A549 (cell line): Measurements from ENCODE around the gene NUAK1. TPM values are rescaled to one million over a fixed set of nuclear protein-coding genes. Genes with fewer than 3 reads are reported as not detected.
A peak's percentile ranks its signal among the peaks of the same experiment; 100 is the strongest.

ENCODE experiments used
- ATAC-seq, 2 experiments: fragments of 200-7000 bp in 1 of 2; fragments of >200 bp in 1 of 2; cut with Nextera tagmentation in 1 of 2; cut with Tn5 transposase in 1 of 2; 3 replicates each; pipeline versions ENCODE4 v1.8.0 to v1.9.1; 2018 to 2020; ENCODE audit warnings: mild to moderate bottlenecking in 1 of 2, moderate library complexity in 1 of 2
- CTCF ChIA-PET: fragments of 300-600 bp; sonication (Branson Sonifier 250); formaldehyde crosslinking; extraction: SDS; loops from one replicate; lab custom pipeline; 2021; ENCODE audit warnings: antibody characterized with exemption, inconsistent platforms; lab: Yijun Ruan, JAX
- POLR2A ChIA-PET: fragments of 350-600 bp; formaldehyde crosslinking; extraction: SDS; loops from one replicate; lab custom pipeline; 2021; ENCODE audit warnings: antibody characterized with exemption, inconsistent platforms; lab: Yijun Ruan, JAX
- DNase-seq, 2 experiments: peaks; one replicate each; pipeline versions ENCODE4 v3.0.0 to v3.0.0-alpha.2; 2011 to 2016; ENCODE audit warnings: low read depth in 1 of 2, low spot score in 1 of 2
- FAIRE-seq: peaks from 2 replicates; lab custom pipeline; 2011; peaks lifted over from hg19 to GRCh38; lab: Jason Lieb, UNC
- H3K27ac ChIP-seq, 2 experiments: fragments of >200 bp; sonication (Bioruptor Twin); formaldehyde crosslinking; 3 replicates each; pipeline ENCODE4 v1.5.1; 2016 to 2017
- H3K4me1 ChIP-seq: fragments of >200 bp; sonication (Bioruptor Twin); formaldehyde crosslinking; 3 replicates; pipeline ENCODE4 v1.6.1; 2016
- H3K4me2 ChIP-seq: fragments of >200 bp; sonication (Bioruptor Twin); formaldehyde crosslinking; 3 replicates; pipeline ENCODE4 v1.6.1; 2016
- H3K4me3 ChIP-seq: fragments of >200 bp; sonication (Bioruptor Twin); formaldehyde crosslinking; 3 replicates; pipeline ENCODE4 v1.5.1; 2016
- H3K9me3 ChIP-seq: fragments of >200 bp; sonication (Bioruptor Twin); formaldehyde crosslinking; 3 replicates; pipeline ENCODE4 v1.6.1; 2016
- CBX2 ChIP-seq: fragments of 200-600 bp; sonication (generic); IDR thresholded peaks from 2 replicates; pipeline ENCODE4 v1.6.1; 2016; ENCODE audit warnings: low read depth, mild to moderate bottlenecking, borderline replicate concordance
- CHD4 ChIP-seq: fragments of 200-600 bp; sonication (generic); IDR thresholded peaks from 2 replicates; pipeline ENCODE4 v1.6.1; 2016; ENCODE audit warnings: antibody characterized with exemption, mild to moderate bottlenecking, borderline replicate concordance
- EP300 ChIP-seq, 2 experiments: fragments of >200 bp; sonication (Bioruptor Twin); formaldehyde crosslinking; IDR thresholded peaks; 2 replicates in 1 of 2; 3 replicates in 1 of 2; pipeline ENCODE4 v1.6.1; 2016 to 2017
- ESRRA ChIP-seq: fragments of 150-350 bp; IDR thresholded peaks from 2 replicates; pipeline ENCODE4 v1.6.1; 2014; ENCODE audit warnings: mild to moderate bottlenecking, low read length, borderline replicate concordance
- FOXS1 ChIP-seq: fragments of 250-450 bp; sonication (Bioruptor Pico); IDR thresholded peaks from 2 replicates; pipeline ENCODE4 v1.5.0; 2020; ENCODE audit warnings: mild to moderate bottlenecking, moderate library complexity
- GATA3 ChIP-seq: IDR thresholded peaks from 2 replicates; pipeline ENCODE4 v1.6.1; 2012; ENCODE audit warnings: borderline replicate concordance
- HDAC2 ChIP-seq: fragments of 200-600 bp; sonication (generic); IDR thresholded peaks from 2 replicates; pipeline ENCODE4 v1.6.1; 2016
- HOXA7 ChIP-seq: fragments of 250-450 bp; sonication (Bioruptor Pico); IDR thresholded peaks from 2 replicates; pipeline ENCODE4 v1.5.0; 2020; ENCODE audit warnings: mild to moderate bottlenecking, moderate library complexity
- JUNB ChIP-seq: fragments of >200 bp; sonication (Bioruptor Twin); formaldehyde crosslinking; IDR thresholded peaks from 2 replicates; pipeline ENCODE4 v1.6.1; 2016
- MYC ChIP-seq: IDR thresholded peaks from 2 replicates; pipeline ENCODE4 v1.6.1; 2012; ENCODE audit warnings: mild to moderate bottlenecking, inconsistent platforms, low read length, improper control_type of control experiment, borderline replicate concordance
- NPAS2 ChIP-seq: fragments of 250-450 bp; sonication (Bioruptor Pico); IDR thresholded peaks from 2 replicates; pipeline ENCODE4 v1.8.0; 2022; ENCODE audit warnings: mild to moderate bottlenecking, moderate library complexity, borderline replicate concordance
- NR3C1 ChIP-seq: fragments of >200 bp; sonication (Bioruptor Twin); formaldehyde crosslinking; IDR thresholded peaks from 3 replicates; pipeline ENCODE4 v1.6.1; 2017
- RAD21 ChIP-seq, 2 experiments: fragments of >200 bp in 1 of 2; sonication (Bioruptor Twin) in 1 of 2; formaldehyde crosslinking in 1 of 2; IDR thresholded peaks in 1 of 2; conservative IDR thresholded peaks in 1 of 2; 2 replicates in 1 of 2; 3 replicates in 1 of 2; pipeline ENCODE4 v1.6.1; 2012 to 2018; ENCODE audit warnings: inconsistent platforms in 1 of 2
- RNF2 ChIP-seq: fragments of 200-600 bp; sonication (generic); IDR thresholded peaks from 2 replicates; pipeline ENCODE4 v1.6.1; 2016; ENCODE audit warnings: low read depth, mild to moderate bottlenecking, antibody characterized with exemption, moderate library complexity, borderline replicate concordance
- SMC3 ChIP-seq: fragments of >200 bp; sonication (Bioruptor Twin); formaldehyde crosslinking; IDR thresholded peaks from 3 replicates; pipeline ENCODE4 v1.6.1; 2018; ENCODE audit warnings: inconsistent platforms
- TP53 ChIP-seq: fragments of 250-450 bp; sonication (Bioruptor Pico); IDR thresholded peaks from 2 replicates; pipeline ENCODE4 v1.5.0; 2021; ENCODE audit warnings: mild to moderate bottlenecking, moderate library complexity
- ZC3H11A ChIP-seq: fragments of 450-650 bp; IDR thresholded peaks from 2 replicates; pipeline ENCODE4 v1.6.1; 2014; ENCODE audit warnings: antibody characterized with exemption, mild to moderate bottlenecking
- ZNF302 ChIP-seq: fragments of 250-450 bp; sonication (Bioruptor Pico); IDR thresholded peaks from 2 replicates; pipeline ENCODE4 v1.9.0; 2021; ENCODE audit warnings: inconsistent platforms, mild to moderate bottlenecking, moderate library complexity
- WGBS: methylation state at CpG from one replicate; pipeline ENCODE4 v1.1.6; 2017; ENCODE audit errors: missing lambda C conversion rate; 5-methylcytosine and 5-hydroxymethylcytosine counted together
- polyA plus RNA-seq, 4 experiments: library from polyadenylated mRNA; depleted of rRNA in 3 of 4; stranded (reverse); fragments of >200 nt; fragmentation: RNase III in 1 of 4; extraction: RNeasy Plus Mini Kit Qiagen cat#74134 plus additional on column Dnase treatment in 1 of 4; gene quantifications; 2 replicates in 3 of 4; 3 replicates in 1 of 4; pipeline ENCODE4 v1.2.3, GENCODE V29; 2011 to 2017
- TF ChIP-seq, protein P1 (sequence below): IDR thresholded peaks from 2 replicates; pipeline ENCODE4 v1.6.1; 2012; ENCODE audit warnings: low read depth, borderline replicate concordance
- TF ChIP-seq, protein P2 (sequence below): fragments of >200 bp; sonication (Bioruptor Twin); formaldehyde crosslinking; IDR thresholded peaks from 2 replicates; pipeline ENCODE4 v1.6.1; 2016

The NUAK1 gene
- polyA plus RNA-seq, 2 of the 4 experiments (the other 2 are of a cell fraction): 20.8 to 22.3 TPM

DNA sequence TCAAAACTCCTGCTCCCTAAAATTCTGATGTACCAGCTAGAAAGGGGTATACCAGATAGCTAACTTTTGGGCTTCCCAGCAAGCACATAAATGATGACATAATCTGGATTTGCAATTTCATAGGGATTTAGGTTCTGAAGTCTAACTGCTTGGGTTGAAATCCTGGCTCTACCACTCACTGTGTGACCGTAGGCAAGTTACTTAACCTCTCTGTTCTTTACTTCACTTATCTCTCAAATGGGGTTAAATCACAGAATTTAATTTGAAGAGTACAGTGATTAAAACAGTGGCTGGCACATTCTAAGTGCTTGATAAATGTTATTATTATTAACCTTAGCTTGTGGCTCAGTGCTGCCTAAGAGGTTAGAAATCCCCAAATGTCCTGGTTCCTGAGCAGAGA is 49.1 kb upstream of the NUAK1 start:
- no peak for DNase-seq
- no peaks in the 10 kb centered on the region for H3K9me3 ChIP-seq
- no peaks in the 10 kb centered on the region for H3K4me1 ChIP-seq
- FAIRE-seq: no peak
- TF ChIP-seq, protein P1, sequence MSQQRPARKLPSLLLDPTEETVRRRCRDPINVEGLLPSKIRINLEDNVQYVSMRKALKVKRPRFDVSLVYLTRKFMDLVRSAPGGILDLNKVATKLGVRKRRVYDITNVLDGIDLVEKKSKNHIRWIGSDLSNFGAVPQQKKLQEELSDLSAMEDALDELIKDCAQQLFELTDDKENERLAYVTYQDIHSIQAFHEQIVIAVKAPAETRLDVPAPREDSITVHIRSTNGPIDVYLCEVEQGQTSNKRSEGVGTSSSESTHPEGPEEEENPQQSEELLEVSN: no peak
- TF ChIP-seq RNF2: no peak
- no peak for TF ChIP-seq CHD4
- TF ChIP-seq ZNF302 (CRISPR knock-in tag): no peak
- no peak for TF ChIP-seq CBX2
- TF ChIP-seq GATA3: no peak
- TF ChIP-seq EP300 (IDR thresholded peaks at IDR 0.05): no peak
- no peak for TF ChIP-seq JUNB
- TF ChIP-seq, all 56 proteins: peak for 0
- Histone ChIP-seq H3K4me2 (no peak overlapping the region), H3K4me3 (no peak overlapping the region), H3K27ac (no peak overlapping the region)
- no peak for ATAC-seq
- ChIA-PET CTCF (interaction anchor here (1.0 to 2.2 kb wide), 5 partner anchors 18 to 732 kb away, joined by 3 to 6 read pairs (median 4); no protein-coding TSS in a partner anchor), POLR2A (no interaction called here)
- WGBS: 82% methylated on average over 1 of the region's 1 CpG

GRCh38 chr12:106187155-106187789 is 48.5 kb upstream of the NUAK1 start:
- Histone ChIP-seq H3K4me3 (no peak overlapping the region), H3K4me2 (no peak overlapping the region), H3K27ac (no peak overlapping the region), H3K4me1 (no peaks in the 10 kb centered on the region), H3K9me3 (no peaks in the 10 kb centered on the region)
- WGBS: 46% methylated on average over 6 of the region's 6 CpGs
- CTCF ChIA-PET: interaction anchor here (1.0 to 2.2 kb wide), 6 partner anchors 11 to 732 kb away, joined by 3 to 6 read pairs (median 4); no protein-coding TSS in a partner anchor
- DNase-seq: no peak
- ATAC-seq: peak in 1 of 2 experiments; percentile 39; a peak in 2 of 6 replicates
- FAIRE-seq: no peak
- POLR2A ChIA-PET: no interaction called here
- no peak for TF ChIP-seq EP300 (IDR thresholded peaks at IDR 0.05)
- no peak for TF ChIP-seq MYC
- no peak for TF ChIP-seq NPAS2
- TF ChIP-seq, protein P1: no peak
- TF ChIP-seq HOXA7 (CRISPR knock-in tag): no peak
- TF ChIP-seq FOXS1: no peak
- TF ChIP-seq SMC3: no peak
- no peak for TF ChIP-seq RNF2

- no peak for FAIRE-seq
- Histone ChIP-seq H3K4me2 (no peak overlapping the region), H3K4me3 (no peak overlapping the region), H3K4me1 (no peaks in the 10 kb centered on the region), H3K27ac (no peak overlapping the region), H3K9me3 (no peaks in the 10 kb centered on the region)
- POLR2A ChIA-PET: no interaction called here
- 81% methylated on average over 4 of the region's 4 CpGs for WGBS
- TF ChIP-seq RNF2: no peak
- no peak for TF ChIP-seq ESRRA
- no peak for TF ChIP-seq ZC3H11A
- no peak for TF ChIP-seq NPAS2
- TF ChIP-seq TP53: no peak
- no peak for TF ChIP-seq RAD21 (conservative IDR thresholded peaks at IDR 0.05 in 1 of 2, IDR thresholded peaks at IDR 0.05 in 1 of 2)
- TF ChIP-seq HDAC2: no peak
- TF ChIP-seq, protein P2, sequence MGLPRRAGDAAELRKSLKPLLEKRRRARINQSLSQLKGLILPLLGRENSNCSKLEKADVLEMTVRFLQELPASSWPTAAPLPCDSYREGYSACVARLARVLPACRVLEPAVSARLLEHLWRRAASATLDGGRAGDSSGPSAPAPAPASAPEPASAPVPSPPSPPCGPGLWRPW: no peak
- no peak for TF ChIP-seq NR3C1
- CTCF ChIA-PET: interaction anchor here (0.8 kb wide), 1 partner anchor 40 kb away, joined by 3 read pairs; no protein-coding TSS in a partner anchor
- no peak for ATAC-seq
- DNase-seq: no peak
Measured at GRCh38 chr12:106183735-106184134, 45.0 kb upstream of the NUAK1 start.
